COLO668 (cell line): ENCODE results near the gene TWIST1.

Source experiments
- DNase-seq: peaks from one replicate; lab custom pipeline; 2025; ENCODE audit not compliant: unreplicated experiment; lab: John Stamatoyannopoulos, UW

TWIST1 gene

GRCh38 chr7:19097165-19098055, 20.0 kb downstream of the TWIST1 start:
- no peak for DNase-seq

GRCh38 chr7:19095353-19095860, 22.0 kb downstream of the TWIST1 start:
- no peak for DNase-seq

- no peak for DNase-seq
Observed at GRCh38 chr7:19094598-19095352, 22.7 kb downstream of the TWIST1 start.

GRCh38 chr7:19094138-19094537, 23.3 kb downstream of the TWIST1 start:
- no peak for DNase-seq

- DNase-seq: no peak
Observed at GRCh38 chr7:19091550-19092200, 25.8 kb downstream of the TWIST1 start.

- no peak for DNase-seq
Observed at GRCh38 chr7:19090526-19090925, 26.9 kb downstream of the TWIST1 start.

- DNase-seq: no peak
Observed at GRCh38 chr7:19089797-19090196, 27.6 kb downstream of the TWIST1 start.

GRCh38 chr7:19089378-19089777, 28.1 kb downstream of the TWIST1 start:
- no peak for DNase-seq

GRCh38 chr7:19080093-19080492, 37.3 kb downstream of the TWIST1 start:
- no peak for DNase-seq

GRCh38 chr7:19079066-19079465, 38.4 kb downstream of the TWIST1 start:
- no peak for DNase-seq

- no peak for DNase-seq
Observed at GRCh38 chr7:19069842-19070241, 47.6 kb downstream of the TWIST1 start.

GRCh38 chr7:19066170-19066569, 51.3 kb downstream of the TWIST1 start:
- DNase-seq: no peak
